Prostate gland (tissue), 2 donors: Measurements from ENCODE around the gene ZNF827.

Experiments used
- POLR2AphosphoS5 ChIP-seq: sonication (generic); formaldehyde crosslinking; IDR thresholded peaks from one replicate; pipeline ENCODE4 v1.6.1; 2017; ENCODE audit warnings: antibody characterized with exemption
- TF ChIP-seq, protein P1 (sequence below), 4 experiments: fragments of 200-600 bp in 2 of 4; fragments of 450-650 bp in 2 of 4; sonication (generic) in 2 of 4; IDR thresholded peaks; 1 replicate in 3 of 4; 2 replicates in 1 of 4; pipeline ENCODE4 v1.5.1; 2016 to 2019; ENCODE audit warnings: antibody characterized with exemption in 4 of 4, mild to moderate bottlenecking in 2 of 4, moderate library complexity in 2 of 4

DNA sequence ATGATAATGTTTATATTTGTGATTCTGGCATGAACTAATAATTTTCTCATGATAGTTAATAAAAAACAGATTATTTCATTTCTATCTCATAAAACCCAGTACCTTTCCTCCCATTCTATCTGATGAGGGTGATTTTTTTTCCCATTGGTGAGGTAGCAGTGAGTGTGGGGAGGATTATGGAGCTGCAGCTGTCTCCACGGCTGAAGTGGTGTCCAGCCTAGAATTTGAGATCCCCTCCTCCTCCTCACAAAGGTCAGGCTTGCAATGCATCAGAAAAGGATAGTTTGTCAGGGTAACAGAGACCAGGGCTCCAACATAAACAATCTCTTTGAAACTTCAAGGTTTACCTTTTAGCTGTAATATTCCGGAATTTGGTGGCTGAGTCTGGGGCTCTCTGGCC lies 197.8 kb downstream of the ZNF827 start:
- no peak for TF ChIP-seq POLR2AphosphoS5
- TF ChIP-seq, protein P1, sequence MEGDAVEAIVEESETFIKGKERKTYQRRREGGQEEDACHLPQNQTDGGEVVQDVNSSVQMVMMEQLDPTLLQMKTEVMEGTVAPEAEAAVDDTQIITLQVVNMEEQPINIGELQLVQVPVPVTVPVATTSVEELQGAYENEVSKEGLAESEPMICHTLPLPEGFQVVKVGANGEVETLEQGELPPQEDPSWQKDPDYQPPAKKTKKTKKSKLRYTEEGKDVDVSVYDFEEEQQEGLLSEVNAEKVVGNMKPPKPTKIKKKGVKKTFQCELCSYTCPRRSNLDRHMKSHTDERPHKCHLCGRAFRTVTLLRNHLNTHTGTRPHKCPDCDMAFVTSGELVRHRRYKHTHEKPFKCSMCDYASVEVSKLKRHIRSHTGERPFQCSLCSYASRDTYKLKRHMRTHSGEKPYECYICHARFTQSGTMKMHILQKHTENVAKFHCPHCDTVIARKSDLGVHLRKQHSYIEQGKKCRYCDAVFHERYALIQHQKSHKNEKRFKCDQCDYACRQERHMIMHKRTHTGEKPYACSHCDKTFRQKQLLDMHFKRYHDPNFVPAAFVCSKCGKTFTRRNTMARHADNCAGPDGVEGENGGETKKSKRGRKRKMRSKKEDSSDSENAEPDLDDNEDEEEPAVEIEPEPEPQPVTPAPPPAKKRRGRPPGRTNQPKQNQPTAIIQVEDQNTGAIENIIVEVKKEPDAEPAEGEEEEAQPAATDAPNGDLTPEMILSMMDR (IDR thresholded peaks at IDR 0.05): no peak
